LNCAP (cell line): ENCODE results near the gene PREX1.

Experiments
- TF ChIP-seq, protein P1 (sequence below): fragments of 450-650 bp; IDR thresholded peaks from 2 replicates; pipeline ENCODE4 v1.5.1; 2017; ENCODE audit warnings: mild to moderate bottlenecking

Gene PREX1

DNA sequence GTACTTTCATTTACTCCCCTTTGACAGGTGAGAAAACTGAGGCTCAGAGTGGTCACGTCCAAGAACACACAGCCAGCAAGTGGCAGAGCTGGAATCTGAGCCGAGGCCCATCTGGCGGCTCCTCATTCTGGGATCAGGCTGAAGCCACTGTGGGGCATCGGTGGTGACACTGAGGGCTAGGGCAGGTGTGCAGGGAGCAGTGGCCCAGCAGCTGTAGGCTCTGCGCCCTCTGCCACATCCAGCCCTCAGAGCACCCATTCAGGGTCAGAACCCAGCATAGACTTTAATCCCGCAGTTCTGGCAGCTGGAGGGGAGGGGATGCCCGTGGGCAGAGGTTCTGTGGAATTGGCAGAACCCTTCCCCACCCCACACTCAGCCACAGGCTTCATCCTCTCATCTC, 210.3 kb downstream of the PREX1 start:
- TF ChIP-seq, protein P1, sequence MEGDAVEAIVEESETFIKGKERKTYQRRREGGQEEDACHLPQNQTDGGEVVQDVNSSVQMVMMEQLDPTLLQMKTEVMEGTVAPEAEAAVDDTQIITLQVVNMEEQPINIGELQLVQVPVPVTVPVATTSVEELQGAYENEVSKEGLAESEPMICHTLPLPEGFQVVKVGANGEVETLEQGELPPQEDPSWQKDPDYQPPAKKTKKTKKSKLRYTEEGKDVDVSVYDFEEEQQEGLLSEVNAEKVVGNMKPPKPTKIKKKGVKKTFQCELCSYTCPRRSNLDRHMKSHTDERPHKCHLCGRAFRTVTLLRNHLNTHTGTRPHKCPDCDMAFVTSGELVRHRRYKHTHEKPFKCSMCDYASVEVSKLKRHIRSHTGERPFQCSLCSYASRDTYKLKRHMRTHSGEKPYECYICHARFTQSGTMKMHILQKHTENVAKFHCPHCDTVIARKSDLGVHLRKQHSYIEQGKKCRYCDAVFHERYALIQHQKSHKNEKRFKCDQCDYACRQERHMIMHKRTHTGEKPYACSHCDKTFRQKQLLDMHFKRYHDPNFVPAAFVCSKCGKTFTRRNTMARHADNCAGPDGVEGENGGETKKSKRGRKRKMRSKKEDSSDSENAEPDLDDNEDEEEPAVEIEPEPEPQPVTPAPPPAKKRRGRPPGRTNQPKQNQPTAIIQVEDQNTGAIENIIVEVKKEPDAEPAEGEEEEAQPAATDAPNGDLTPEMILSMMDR: no peak

DNA sequence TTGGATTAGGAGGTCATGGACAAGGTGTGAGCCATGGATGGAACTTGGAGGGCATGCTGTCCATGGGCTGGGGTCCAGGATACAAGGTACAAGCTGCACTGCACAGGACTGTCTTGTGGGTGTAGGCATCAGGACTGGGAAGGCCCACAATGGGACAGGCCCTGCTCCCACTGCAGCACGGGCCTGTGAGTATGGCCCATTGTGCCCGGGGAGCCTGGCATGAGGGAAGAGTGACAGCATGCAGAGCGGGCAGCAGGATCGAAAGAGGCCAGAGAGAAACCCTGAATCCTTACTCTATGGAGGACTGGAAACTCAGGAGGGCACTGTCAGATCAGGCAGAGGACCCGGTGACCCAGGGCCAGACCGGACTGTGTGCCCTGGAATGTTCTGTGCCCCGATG, 211.3 kb downstream of the PREX1 start:
- TF ChIP-seq, protein P1: no peak

DNA sequence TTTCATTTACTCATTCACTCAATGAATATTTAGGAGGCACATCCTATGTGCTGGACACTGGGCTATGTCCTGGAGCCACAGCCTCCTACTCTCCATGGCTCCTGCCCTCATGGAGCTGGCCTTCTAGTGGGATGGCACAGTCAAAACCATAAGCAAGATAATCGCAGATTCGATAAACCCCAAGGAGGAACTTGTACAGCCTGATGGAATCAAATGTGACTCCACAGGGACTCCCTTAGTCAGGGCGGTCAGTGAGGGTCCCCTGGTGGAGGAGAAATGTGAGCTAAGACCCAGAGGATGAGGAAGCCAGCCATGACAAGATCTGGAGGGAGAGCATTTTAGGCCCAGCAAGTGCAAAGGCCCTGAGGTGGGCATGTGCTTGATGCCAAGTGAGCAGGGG, 211.9 kb downstream of the PREX1 start:
- TF ChIP-seq, protein P1: no peak

DNA sequence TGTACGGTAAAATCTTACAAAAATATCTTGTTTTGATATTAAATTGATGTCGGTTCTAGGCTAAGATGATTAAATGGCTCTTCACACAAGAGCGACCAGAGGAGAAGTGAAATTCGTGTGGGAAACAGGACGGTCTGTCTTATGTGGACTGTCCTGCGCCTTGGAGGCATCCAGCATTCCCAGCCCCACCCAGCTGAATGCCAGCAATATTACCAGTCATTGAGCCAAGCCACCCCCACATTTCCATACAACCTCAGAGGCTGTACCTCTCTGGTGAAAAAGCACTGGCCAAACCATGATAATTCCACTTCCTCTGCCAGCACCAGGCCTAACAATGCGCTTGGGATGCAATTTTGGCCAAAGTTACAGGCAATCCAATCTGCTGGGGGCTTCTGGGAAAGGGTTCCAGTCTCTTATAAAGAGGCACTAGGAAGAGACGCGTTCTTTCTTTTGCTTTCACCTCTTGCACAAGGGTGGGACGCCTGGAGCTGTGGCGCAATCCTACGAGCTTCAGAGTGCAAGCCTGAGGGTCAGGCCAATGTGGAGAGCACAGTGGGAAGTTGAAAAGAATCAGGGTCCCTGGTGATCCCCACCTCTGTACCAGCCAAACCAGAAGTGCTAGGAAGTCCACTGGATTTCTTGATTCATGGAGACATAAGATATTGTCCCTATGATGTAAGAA, 213.1 kb downstream of the PREX1 start:
- TF ChIP-seq, protein P1: no peak

DNA sequence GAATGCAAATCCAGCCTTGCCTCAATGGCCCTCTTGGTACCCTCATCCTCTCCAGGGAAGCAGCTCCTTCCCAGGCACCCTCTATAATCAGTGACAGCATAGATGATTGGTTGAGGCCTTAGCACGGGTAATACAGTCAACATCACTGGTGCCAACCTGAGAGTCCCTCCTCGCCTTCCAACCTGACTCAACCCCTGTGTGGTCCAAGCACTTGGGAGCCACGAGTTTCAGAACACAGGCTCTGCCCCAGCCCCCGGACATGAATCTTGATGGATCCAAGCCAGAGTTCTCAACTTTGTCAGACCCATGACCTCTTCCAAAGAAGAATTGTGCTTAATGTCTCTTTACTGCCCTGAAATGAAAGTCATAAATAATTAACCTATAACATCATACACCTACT, 213.9 kb downstream of the PREX1 start:
- TF ChIP-seq, protein P1: no peak

DNA sequence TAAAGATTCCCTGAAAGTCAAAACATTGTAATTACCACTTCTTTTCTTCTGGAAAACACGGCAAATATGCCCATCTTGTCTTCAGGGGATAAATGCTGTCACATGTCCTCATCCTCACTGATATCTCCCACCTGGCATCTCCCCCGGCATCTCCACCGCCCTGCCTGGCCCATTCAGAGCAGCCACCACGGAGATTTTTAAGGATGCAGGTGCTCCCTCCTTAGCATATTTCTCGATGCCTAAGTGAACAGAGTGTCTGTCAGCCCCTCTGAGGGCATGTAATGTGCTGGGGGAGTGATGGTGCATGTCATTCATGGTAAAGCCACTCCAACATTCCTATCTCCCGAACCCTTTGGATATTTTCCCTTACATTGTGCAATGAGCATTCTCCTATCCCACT, 215.5 kb downstream of the PREX1 start:
- TF ChIP-seq, protein P1: no peak

DNA sequence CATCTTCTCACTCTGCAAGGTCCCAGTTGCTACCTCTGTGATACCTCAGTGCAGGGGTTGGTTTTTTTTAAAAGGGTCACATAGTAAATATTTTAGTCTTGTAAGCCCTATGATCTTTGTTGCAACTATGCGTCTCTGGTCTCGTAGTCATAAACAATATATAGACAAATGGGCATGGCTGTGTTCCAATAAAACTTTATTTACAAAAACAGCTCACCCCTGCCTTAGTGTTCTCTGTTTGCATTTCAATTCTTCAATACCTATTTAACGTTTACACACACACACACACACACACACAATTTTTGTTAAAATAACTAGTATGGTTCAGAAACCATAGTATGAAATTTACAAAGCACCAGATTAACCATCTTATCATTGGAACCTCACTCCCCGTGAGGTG, 216.8 kb downstream of the PREX1 start:
- TF ChIP-seq, protein P1: no peak

DNA sequence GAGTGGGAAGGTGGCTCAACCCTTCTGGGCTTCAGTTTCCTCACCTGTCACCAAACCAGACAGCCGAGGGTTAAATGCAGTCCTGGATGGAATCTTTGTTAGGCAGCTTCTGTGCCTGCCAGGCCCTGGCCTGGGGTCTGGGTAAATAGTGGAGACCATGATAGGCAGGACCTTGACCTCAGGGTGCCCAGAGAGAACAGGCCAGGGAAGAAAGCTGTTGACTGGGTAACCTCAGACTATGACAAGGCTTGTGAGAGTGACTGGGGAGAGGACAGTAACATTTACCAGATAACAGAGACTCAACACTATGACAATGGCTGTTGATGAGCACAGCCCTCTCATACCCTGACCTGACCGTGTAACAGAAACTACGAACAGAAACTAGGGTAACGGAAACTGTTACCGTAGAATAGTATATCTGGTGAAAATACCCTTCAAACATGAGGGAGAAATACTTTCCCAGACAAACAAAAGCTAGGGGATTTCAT, 218.3 kb downstream of the PREX1 start:
- TF ChIP-seq, protein P1: no peak
